Bone marrow (tissue), 2 donors: Measurements from ENCODE around the gene BNC2.

Source experiments
- DNase-seq, 2 donors: peaks; one replicate each; lab custom pipeline; 2025; lab: John Stamatoyannopoulos, UW

BNC2 gene

GRCh38 chr9:16413509-16414016, 456.9 kb downstream of the BNC2 start:
- no peak for DNase-seq

GRCh38 chr9:16412740-16413139, 457.7 kb downstream of the BNC2 start:
- DNase-seq: no peak

- no peak for DNase-seq
These were observed 459.2 kb downstream of the BNC2 start for GRCh38 chr9:16411311-16411710.

GRCh38 chr9:16410601-16411280, 459.7 kb downstream of the BNC2 start:
- no peak for DNase-seq

- DNase-seq: no peak
These were observed 462.9 kb downstream of the BNC2 start for GRCh38 chr9:16407617-16408016.

GRCh38 chr9:16406526-16407225, 463.8 kb downstream of the BNC2 start:
- no peak for DNase-seq

- DNase-seq: no peak
These were observed 465.0 kb downstream of the BNC2 start for GRCh38 chr9:16405421-16405820.

- DNase-seq: no peak
These were observed 468.8 kb downstream of the BNC2 start for GRCh38 chr9:16401701-16402100.

GRCh38 chr9:16398691-16399090, 471.8 kb downstream of the BNC2 start:
- DNase-seq: no peak

GRCh38 chr9:16396389-16396788, 474.1 kb downstream of the BNC2 start:
- DNase-seq: no peak

- no peak for DNase-seq
These were observed 479.1 kb downstream of the BNC2 start for GRCh38 chr9:16391369-16391768.

- no peak for DNase-seq
These were observed 483.1 kb downstream of the BNC2 start for GRCh38 chr9:16387382-16387781.

GRCh38 chr9:16386827-16387077, 483.7 kb downstream of the BNC2 start:
- DNase-seq: no peak

GRCh38 chr9:16386007-16386826, 484.3 kb downstream of the BNC2 start:
- no peak for DNase-seq

- no peak for DNase-seq
These were observed 484.9 kb downstream of the BNC2 start for GRCh38 chr9:16385590-16385989.

GRCh38 chr9:16384993-16385392, 485.5 kb downstream of the BNC2 start:
- no peak for DNase-seq

- no peak for DNase-seq
These were observed 493.2 kb downstream of the BNC2 start for GRCh38 chr9:16377311-16377710.

GRCh38 chr9:16371306-16371705, 499.2 kb downstream of the BNC2 start:
- DNase-seq: no peak

GRCh38 chr9:16370647-16371046, 499.8 kb downstream of the BNC2 start:
- DNase-seq: no peak

- no peak for DNase-seq
These were observed 501.0 kb downstream of the BNC2 start for GRCh38 chr9:16369427-16369826.

GRCh38 chr9:16368237-16369087, 502.0 kb downstream of the BNC2 start:
- no peak for DNase-seq

- DNase-seq: no peak
These were observed 502.8 kb downstream of the BNC2 start for GRCh38 chr9:16367605-16368231.
